ENCODE measurements around the gene PLD2.

The PLD2 gene

GRCh38 chr17:4806777-4807604 is at the start of gene PLD2:
Gene PLD2, plus strand, starts transcription at chr17:4807152. Its CDS starts 621 bp downstream, at chr17:4807773.
- DNase-seq: no peak

GRCh38 chr17:4759776-4760236 is 47.1 kb upstream of the PLD2 start:
- DNase-seq: no peak

- no peak for DNase-seq
Observed at GRCh38 chr17:4764595-4764994, 42.4 kb upstream of the PLD2 start.

- DNase-seq: no peak
Observed at GRCh38 chr17:4766201-4766600, 40.8 kb upstream of the PLD2 start.

GRCh38 chr17:4766723-4767122 is 40.2 kb upstream of the PLD2 start:
- no peak for DNase-seq

- no peak for DNase-seq
Observed at GRCh38 chr17:4768298-4768697, 38.7 kb upstream of the PLD2 start.

- no peak for DNase-seq
Observed at GRCh38 chr17:4769628-4770027, 37.3 kb upstream of the PLD2 start.

GRCh38 chr17:4771519-4772234 is 35.3 kb upstream of the PLD2 start, which contains the start of gene TM4SF5:
Gene TM4SF5, plus strand, starts transcription at chr17:4771886. Its CDS starts 37 bp downstream, at chr17:4771923.
- no peak for DNase-seq

- DNase-seq: no peak
Observed at GRCh38 chr17:4772235-4772613, 34.7 kb upstream of the PLD2 start.

GRCh38 chr17:4777969-4778760 is 28.8 kb upstream of the PLD2 start:
- DNase-seq: no peak

- DNase-seq: no peak
Observed at GRCh38 chr17:4780325-4780955, 26.5 kb upstream of the PLD2 start.

- DNase-seq: no peak
Observed at GRCh38 chr17:4782652-4783051, 24.3 kb upstream of the PLD2 start.

- no peak for DNase-seq
Observed at GRCh38 chr17:4785311-4786105, 21.4 kb upstream of the PLD2 start.

- no peak for DNase-seq
Observed at GRCh38 chr17:4786106-4786511, 20.8 kb upstream of the PLD2 start, which contains the start of gene VMO1. Gene VMO1, minus strand, starts transcription at chr17:4786364. Its CDS starts 12 bp downstream, at chr17:4786352.

- DNase-seq: no peak
Observed at GRCh38 chr17:4786516-4786915, 20.4 kb upstream of the PLD2 start.

- no peak for DNase-seq
Observed at GRCh38 chr17:4788159-4788806, 18.7 kb upstream of the PLD2 start.

GRCh38 chr17:4788807-4789700 is 17.9 kb upstream of the PLD2 start, which contains the start of gene GLTPD2:
Gene GLTPD2, plus strand, starts transcription at chr17:4788964. Its CDS starts 48 bp downstream, at chr17:4789012.
- DNase-seq: no peak

- no peak for DNase-seq
Observed at GRCh38 chr17:4789701-4789950, 17.3 kb upstream of the PLD2 start.

GRCh38 chr17:4789951-4790704 is 16.8 kb upstream of the PLD2 start:
- no peak for DNase-seq

- DNase-seq: no peak
Observed at GRCh38 chr17:4790705-4791088, 16.3 kb upstream of the PLD2 start.
